SK-N-SH (cell line): ENCODE measurements around the gene CTTNBP2NL.
"Not testable (repeated sequence)": the region's sequence is repeated elsewhere in the genome, so short reads cannot be mapped to it uniquely, and the experiment has no call there.

Experiments
- CTCF ChIP-seq: fragments of 200-600 bp; sonication (generic); IDR thresholded peaks from 2 replicates; pipeline ENCODE4 v1.6.1; 2017; ENCODE audit warnings: antibody characterized with exemption, mild to moderate bottlenecking, moderate library complexity
- NRF1 ChIP-seq: IDR thresholded peaks from 2 replicates; pipeline ENCODE4 v1.6.1; 2012; ENCODE audit warnings: low read depth, mild to moderate bottlenecking, low read length
- POLR2AphosphoS5 ChIP-seq: IDR thresholded peaks from 2 replicates; pipeline ENCODE4 v1.6.1; 2012; ENCODE audit warnings: low read depth, low read length
- SMC3 ChIP-seq: IDR thresholded peaks from 2 replicates; pipeline ENCODE4 v1.6.1; 2012; ENCODE audit warnings: low read depth, low read length, improper control_type of control experiment
- TAF1 ChIP-seq: IDR thresholded peaks from 2 replicates; pipeline ENCODE4 v1.6.1; 2012; ENCODE audit warnings: low read depth, mild to moderate bottlenecking, low read length, moderate library complexity, borderline replicate concordance
- TCF12 ChIP-seq: IDR thresholded peaks from 2 replicates; pipeline ENCODE4 v1.4.0; 2012

GRCh38 chr1:112486063-112486462 lies 90.0 kb downstream of the CTTNBP2NL start:
- TF ChIP-seq SMC3, CTCF, TCF12, TAF1, POLR2AphosphoS5, NRF1: not testable (repeated sequence)
